Endothelial cell of umbilical vein (primary cell): Measurements from ENCODE around the gene KLHL41. TPM values are rescaled to one million over a fixed set of nuclear protein-coding genes. Genes with fewer than 3 reads are reported as not detected.

Experiments used
- BruUV-seq: library from RNA; stranded (reverse); fragments of 400-500 nt; replicated peaks from 2 replicates; lab custom pipeline; 2021; lab: Mats Ljungman, UMichigan
- CTCF ChIA-PET: fragments of 300-600, 350-600 bp; sonication (Branson Sonifier 250); formaldehyde crosslinking; loops from one replicate; lab custom pipeline; 2021; ENCODE audit warnings: antibody characterized with exemption, inconsistent platforms; lab: Charles Lee
- POLR2A ChIA-PET: fragments of 300-600, 350-600 bp; sonication (Branson Sonifier 250); formaldehyde crosslinking; loops from one replicate; lab custom pipeline; 2021; ENCODE audit warnings: antibody characterized with exemption, inconsistent platforms; lab: Charles Lee
- DNase-seq: peaks from one replicate; pipeline ENCODE4 v3.0.0-alpha.2; 2011; ENCODE audit warnings: low read depth, low spot score
- FAIRE-seq: peaks from 2 replicates; lab custom pipeline; 2011; peaks lifted over from hg19 to GRCh38; lab: Jason Lieb, UNC
- H2AFZ ChIP-seq: 2 replicates; pipeline ENCODE4 v1.6.0; 2012; ENCODE audit warnings: low read depth, low read length, control low read depth, inconsistent platforms
- H3K27ac ChIP-seq: 2 replicates; pipeline ENCODE4 v1.5.1; 2011; ENCODE audit warnings: low read depth, mild to moderate bottlenecking, control low read depth, low read length, moderate library complexity; ENCODE audit not compliant: insufficient read depth
- H3K27me3 ChIP-seq, 2 experiments: 2 replicates each; pipeline versions ENCODE4 v1.6.0 to v1.6.1; 2011; ENCODE audit warnings: low read length in 2 of 2, mixed read lengths in 1 of 2; ENCODE audit not compliant: control insufficient read depth in 2 of 2, insufficient read depth in 2 of 2
- H3K36me3 ChIP-seq, 2 experiments: 2 replicates in 1 of 2; 3 replicates in 1 of 2; pipeline ENCODE4 v1.5.1; 2011; ENCODE audit warnings: low read length in 2 of 2, mild to moderate bottlenecking in 1 of 2, moderate library complexity in 1 of 2; ENCODE audit not compliant: control insufficient read depth in 2 of 2, insufficient read depth in 2 of 2; ENCODE audit errors: extremely low read depth in 1 of 2
- H3K4me1 ChIP-seq: 3 replicates; pipeline ENCODE4 v1.5.1; 2011; ENCODE audit warnings: mild to moderate bottlenecking, low read length; ENCODE audit not compliant: control insufficient read depth, insufficient read depth; ENCODE audit errors: extremely low read depth
- H3K4me2 ChIP-seq: 2 replicates; pipeline ENCODE4 v1.6.1; 2011; ENCODE audit warnings: low read length, control low read depth, mixed read lengths; ENCODE audit not compliant: insufficient read depth
- H3K4me3 ChIP-seq, 3 experiments: fragments of 200-600 bp in 1 of 3; sonication (generic), shearing (Covaris generic) in 1 of 3; replicated peaks in 1 of 3; 2 replicates each; pipeline ENCODE4 v1.5.1; 2011 to 2016; ENCODE audit warnings: control low read depth in 3 of 3, low read length in 3 of 3, mild to moderate bottlenecking in 2 of 3, inconsistent platforms in 1 of 3, low read depth in 1 of 3, moderate library complexity in 1 of 3; ENCODE audit not compliant: insufficient read depth in 1 of 3
- H3K79me2 ChIP-seq: 2 replicates; pipeline ENCODE4 v1.6.0; 2012; ENCODE audit warnings: low read length, inconsistent platforms; ENCODE audit not compliant: control insufficient read depth, insufficient read depth
- H3K9ac ChIP-seq: replicated peaks from 2 replicates; pipeline ENCODE3; 2011; ENCODE audit warnings: low read length, control low read depth; ENCODE audit not compliant: insufficient read depth; ENCODE audit errors: extremely low read depth
- H3K9me1 ChIP-seq: replicated peaks from 3 replicates; pipeline ENCODE4 v1.6.0; 2011; ENCODE audit warnings: mild to moderate bottlenecking, low read length; ENCODE audit not compliant: control insufficient read depth, insufficient read depth; ENCODE audit errors: extremely low read depth
- H3K9me3 ChIP-seq: replicated peaks from 2 replicates; pipeline ENCODE4 v1.5.1; 2012; ENCODE audit warnings: low read length, inconsistent platforms; ENCODE audit not compliant: control insufficient read depth, insufficient read depth
- H4K20me1 ChIP-seq: replicated peaks from 2 replicates; pipeline ENCODE3; 2011; ENCODE audit warnings: mild to moderate bottlenecking, low read length; ENCODE audit not compliant: control insufficient read depth, insufficient read depth; ENCODE audit errors: extremely low read depth
- CTCF ChIP-seq, 2 donors: IDR thresholded peaks; 1 replicate in 1 of 2; 2 replicates in 1 of 2; pipeline ENCODE4 v1.5.1; 2011; ENCODE audit warnings: low read length in 2 of 2, mild to moderate bottlenecking in 2 of 2, moderate library complexity in 2 of 2, control low read depth in 1 of 2, inconsistent platforms in 1 of 2, low read depth in 1 of 2; ENCODE audit not compliant: insufficient read depth in 1 of 2; ENCODE audit errors: extremely low read depth in 1 of 2
- EZH2 ChIP-seq: IDR thresholded peaks from 2 replicates; pipeline ENCODE4 v1.6.1; 2012; ENCODE audit warnings: borderline replicate concordance, low read depth, mild to moderate bottlenecking, moderate library complexity, low read length, inconsistent platforms; ENCODE audit not compliant: severe bottlenecking
- FOS ChIP-seq: IDR thresholded peaks from 2 replicates; pipeline ENCODE4 v1.6.1; 2011; ENCODE audit warnings: mild to moderate bottlenecking, low read length, moderate library complexity, borderline replicate concordance; ENCODE audit not compliant: insufficient read depth
- GATA2 ChIP-seq: IDR thresholded peaks from 2 replicates; pipeline ENCODE4 v1.7.0; 2011; ENCODE audit warnings: low read depth, mild to moderate bottlenecking, moderate library complexity, mixed read lengths, low read length; ENCODE audit not compliant: insufficient read length, insufficient read depth
- JUN ChIP-seq: IDR thresholded peaks from 2 replicates; pipeline ENCODE4 v1.6.1; 2011; ENCODE audit warnings: borderline replicate concordance, low read depth; ENCODE audit not compliant: insufficient read length, insufficient read depth
- MAX ChIP-seq: IDR thresholded peaks from 2 replicates; pipeline ENCODE4 v1.6.1; 2011; ENCODE audit not compliant: insufficient read depth, insufficient read length
- MYC ChIP-seq: IDR thresholded peaks from one replicate; pipeline ENCODE4 v1.6.1; 2011; ENCODE audit warnings: mild to moderate bottlenecking, low read depth, low read length
- POLR2A ChIP-seq: IDR thresholded peaks from 2 replicates; pipeline ENCODE4 v1.6.1; 2012; ENCODE audit warnings: low read depth, mild to moderate bottlenecking, control low read depth, low read length
- POLR2AphosphoS5 ChIP-seq: IDR thresholded peaks from 2 replicates; pipeline ENCODE4 v1.6.1; 2012; ENCODE audit warnings: low read depth, mild to moderate bottlenecking, control low read depth, low read length, moderate library complexity; ENCODE audit not compliant: insufficient read depth
- dilution Hi-C: fragments of 300-500 bp; cut with MboI; formaldehyde crosslinking; loops from one replicate; pipeline ENCODE4 v1.15.0; 2019; ENCODE audit warnings: low sequenced_read_pairs; ENCODE audit not compliant: extremely low pct_ligation_motif_present
- intact Hi-C: fragments of 100-400 bp; cut with micrococcal nuclease; formaldehyde crosslinking; loops from one replicate; pipeline ENCODE4 v1.10.0; 2022
- polyA plus RNA-seq, 4 experiments: library from polyadenylated mRNA; depleted of rRNA in 3 of 4; stranded (reverse) in 3 of 4; unstranded in 1 of 4; fragments of >200 nt; gene quantifications; 2 replicates each; pipeline versions ENCODE4 v1.2.1 to v1.2.3, GENCODE V29; 2011 to 2012; ENCODE audit warnings: missing spikeins in 1 of 4
- total RNA-seq: library from RNA; stranded (reverse); gene quantifications from 2 replicates; pipeline ENCODE4 v1.2.3, GENCODE V29; 2021

The KLHL41 gene
- total and polyA plus RNA-seq, 2 donors (not counting 3 experiments of a cell fraction or from before 2014, with no cell fraction given), result 0.08 to 0.73 TPM

GRCh38 chr2:169540146-169540545, 30.6 kb downstream of the KLHL41 start:
- no peak overlapping the region for H3K4me3 ChIP-seq
- FAIRE-seq, result no peak
- no peaks in the 10 kb centered on the region for H3K4me1 ChIP-seq
- H3K4me2 ChIP-seq, result no peak overlapping the region
- DNase-seq, result no peak
- no peaks in the 10 kb centered on the region for H3K36me3 ChIP-seq
- no peaks in the 10 kb centered on the region for H3K9me3 ChIP-seq
- no peaks in the 10 kb centered on the region for H3K27me3 ChIP-seq
- H3K79me2 ChIP-seq, result no peaks in the 10 kb centered on the region
- no peak overlapping the region for H3K9ac ChIP-seq
- TF ChIP-seq POLR2A (no peak), POLR2AphosphoS5 (no peak)
- POLR2A ChIA-PET, result no interaction called here
- no peaks in the 10 kb centered on the region for H3K9me1 ChIP-seq
- no peaks in the 10 kb centered on the region for H4K20me1 ChIP-seq
- BruUV-seq, result no TSS peak
- H2AFZ ChIP-seq, result no peak overlapping the region
- CTCF ChIA-PET, result no interaction called here
- H3K27ac ChIP-seq, result no peak overlapping the region
- intact Hi-C loops, result no loop called here
- dilution Hi-C loops, result no loop called here

- ChIA-PET CTCF (no interaction called here), POLR2A (no interaction called here)
- H3K4me2 ChIP-seq, result no peak overlapping the region
- no peaks in the 10 kb centered on the region for H3K79me2 ChIP-seq
- no TSS peak for BruUV-seq
- TF ChIP-seq POLR2A (no peak), CTCF (IDR thresholded peaks at IDR 0.05; ENCODE audit: extremely low read depth in 1 of 2, insufficient read depth in 1 of 2, low read depth in 1 of 2, low read length in 2 of 2) (no peak), JUN (no peak), MAX (no peak), FOS (no peak), EZH2 (no peak), MYC (no peak), GATA2 (no peak), POLR2AphosphoS5 (no peak)
- no peak overlapping the region for H3K9ac ChIP-seq
- no peaks in the 10 kb centered on the region for H4K20me1 ChIP-seq
- no peaks in the 10 kb centered on the region for H3K4me1 ChIP-seq
- H3K27me3 ChIP-seq, result no peaks in the 10 kb centered on the region
- peaks cover 2% of the 10 kb centered on the region for H3K9me1 ChIP-seq
- dilution Hi-C loops, result no loop called here
- no peak overlapping the region for H3K4me3 ChIP-seq
- H3K36me3 ChIP-seq, result peaks cover 0 to 2% of the 10 kb centered on the region in 2 experiments
- H3K9me3 ChIP-seq, result no peaks in the 10 kb centered on the region
- FAIRE-seq (no peak), DNase-seq (no peak)
- no peak overlapping the region for H2AFZ ChIP-seq
- intact Hi-C loops, result no loop called here
- no peak overlapping the region for H3K27ac ChIP-seq
Measured at GRCh38 chr2:169542433-169542832, 32.9 kb downstream of the KLHL41 start.
